ENCODE data around the gene CPTP.
A peak's percentile ranks its signal among the peaks of the same experiment; 100 is the strongest.

CPTP gene

GRCh38 chr1:1349256-1350012 lies 24.8 kb downstream of the CPTP start, which contains the start of gene DVL1:
Gene DVL1 (minus strand): TSS chr1:1349418. CDS start chr1:1349065, 353 bp downstream.
- peak in 1 of 2 donors; percentile 55 for DNase-seq (ENCODE audit: low read depth in 2 of 2)

DNA sequence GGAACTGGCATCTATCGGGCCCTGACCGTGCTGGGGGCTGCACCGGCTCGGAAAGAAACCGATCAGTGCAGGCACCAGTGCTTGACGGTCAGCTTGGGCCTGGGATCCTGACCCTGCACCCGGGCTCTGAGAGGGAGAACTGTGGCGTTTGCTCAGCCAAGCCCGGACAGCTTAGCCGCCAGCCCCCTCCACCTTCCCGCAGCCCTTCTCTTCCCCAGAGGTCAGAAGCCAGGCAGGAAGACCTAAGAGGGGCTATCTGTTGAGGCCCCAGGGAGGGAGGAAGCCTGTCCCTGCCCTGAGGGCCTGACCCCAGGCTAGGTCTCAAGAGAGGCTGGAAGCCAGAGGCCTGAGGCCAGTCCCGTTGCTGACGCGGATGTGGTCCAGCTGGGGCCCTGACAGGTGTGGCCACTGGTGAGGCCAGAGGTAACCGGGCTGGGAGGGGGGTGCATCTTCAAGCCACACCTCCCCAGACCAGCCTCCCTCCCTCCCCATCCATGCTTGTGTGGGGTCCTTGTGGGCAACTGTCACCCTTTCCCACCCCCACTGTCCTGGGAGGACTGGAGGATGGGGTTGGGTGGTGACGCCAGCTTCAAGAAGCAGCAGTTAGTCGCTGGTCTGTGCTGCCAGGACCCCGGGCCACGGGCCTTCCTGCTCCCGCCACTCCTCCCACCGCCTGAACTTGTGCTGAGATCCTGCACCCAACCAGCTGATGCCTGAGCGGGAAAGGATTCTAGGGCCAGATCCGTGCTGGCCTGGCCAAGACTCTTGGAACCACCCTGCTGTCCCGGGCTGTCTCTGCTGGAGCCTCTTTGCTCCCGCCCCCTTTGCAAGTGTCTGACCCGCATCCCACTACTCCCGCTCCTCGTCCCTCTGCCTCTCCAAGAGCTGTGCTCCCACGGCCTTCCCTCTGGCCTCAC lies 27.2 kb downstream of the CPTP start:
- no peak for DNase-seq (ENCODE audit: low read depth in 2 of 2)

DNA sequence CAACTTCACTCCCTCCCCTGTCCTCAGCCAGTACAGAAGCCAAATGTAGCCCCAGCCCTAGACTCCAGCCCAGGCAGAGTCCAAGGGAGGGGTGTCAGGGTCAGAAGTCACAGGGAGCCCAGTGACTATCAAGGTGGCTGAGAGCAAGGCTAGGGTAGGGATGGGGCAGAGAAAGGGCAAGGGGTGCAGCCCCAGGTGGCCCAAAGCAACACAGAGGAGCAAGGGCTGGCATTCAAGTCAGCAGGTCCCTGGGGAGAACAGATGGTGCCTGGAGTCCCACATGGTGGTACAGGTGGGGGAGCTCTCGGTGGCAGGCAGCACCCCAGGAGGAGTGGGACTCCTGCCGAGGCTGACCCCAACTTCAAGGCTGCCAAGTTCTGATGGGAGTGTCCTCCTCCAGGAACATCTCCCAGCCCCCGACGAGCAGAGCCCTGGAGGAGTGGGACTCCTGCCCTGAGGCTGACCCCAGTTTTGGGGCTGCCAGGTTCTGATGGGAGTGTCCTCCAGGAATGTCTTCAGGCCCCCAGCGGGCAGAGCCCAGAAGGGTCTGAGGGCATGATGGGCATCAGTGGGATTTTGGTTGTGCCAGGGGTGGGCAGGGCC lies 28.3 kb downstream of the CPTP start:
- DNase-seq (ENCODE audit: low read depth in 2 of 2), result no peak

- no peak for DNase-seq (ENCODE audit: low read depth in 2 of 2)
These were observed 29.0 kb downstream of the CPTP start for GRCh38 chr1:1353389-1354151.

- no peak for DNase-seq (ENCODE audit: low read depth in 2 of 2)
These were observed 30.0 kb downstream of the CPTP start for GRCh38 chr1:1354271-1355247.

- DNase-seq (ENCODE audit: low read depth in 2 of 2), result no peak
These were observed 30.8 kb downstream of the CPTP start for GRCh38 chr1:1355416-1355815.

DNA sequence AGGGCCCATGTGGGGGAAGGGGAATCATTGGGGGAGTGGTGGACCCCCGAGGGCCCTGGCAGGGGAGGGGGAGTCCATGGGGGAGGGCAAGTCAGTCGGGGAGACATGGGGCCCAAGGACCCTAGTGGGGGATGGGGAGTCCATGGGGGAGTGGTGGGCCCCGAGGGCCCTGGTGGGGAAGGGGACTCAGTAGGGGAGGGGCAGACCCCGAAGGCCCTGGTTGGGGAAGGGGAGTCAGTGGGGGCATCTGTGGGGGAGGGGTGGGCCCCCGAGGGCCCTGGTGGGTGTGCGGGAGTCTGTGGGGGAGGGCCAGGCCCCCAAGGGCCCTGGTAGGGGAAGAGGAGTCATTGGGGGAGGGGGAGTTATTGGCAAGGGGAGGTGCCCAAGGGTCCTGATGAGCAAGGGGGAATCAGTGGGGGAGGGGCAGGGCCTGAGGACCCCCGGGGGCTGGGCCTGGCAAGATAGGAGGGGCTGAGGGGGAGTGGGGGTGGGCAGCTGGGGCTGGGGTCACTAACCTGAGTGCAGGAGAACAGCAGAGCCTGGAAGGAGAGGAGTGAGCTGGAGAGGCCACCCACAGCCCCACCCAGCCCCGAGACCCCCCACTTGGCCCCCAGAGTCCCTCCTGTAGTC lies 31.7 kb downstream of the CPTP start:
- no peak for DNase-seq (ENCODE audit: low read depth in 2 of 2)

DNA sequence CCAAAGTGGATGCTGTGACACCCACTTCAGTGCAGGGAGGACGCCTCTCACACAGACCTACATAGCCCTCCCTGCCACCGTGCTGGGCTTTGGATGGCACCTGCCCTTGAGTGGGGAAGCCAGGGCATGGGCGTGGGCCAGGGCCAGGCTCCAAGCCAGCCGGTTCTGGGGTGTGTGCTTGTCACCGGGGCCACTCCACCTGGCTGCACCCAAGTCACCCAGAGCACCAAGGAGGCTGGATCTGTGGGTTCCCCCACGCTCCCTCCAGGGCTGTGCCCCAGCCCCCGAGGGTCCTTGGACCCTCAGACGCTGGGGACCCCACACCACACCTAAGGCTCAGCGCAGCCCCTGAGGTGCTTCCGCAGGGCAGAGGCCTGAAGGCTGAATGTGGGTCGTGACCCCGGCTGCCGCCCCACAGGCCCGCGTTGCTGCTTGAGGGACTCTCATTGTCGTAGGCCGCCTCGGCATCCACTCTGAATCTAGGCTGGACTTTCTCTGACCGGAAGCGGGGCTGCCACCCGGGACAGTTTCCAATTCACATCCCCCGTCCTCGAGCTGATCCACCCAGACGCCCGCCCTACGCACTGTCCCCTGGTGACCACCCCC lies 32.3 kb downstream of the CPTP start:
- no peak for DNase-seq (ENCODE audit: low read depth in 2 of 2)

DNA sequence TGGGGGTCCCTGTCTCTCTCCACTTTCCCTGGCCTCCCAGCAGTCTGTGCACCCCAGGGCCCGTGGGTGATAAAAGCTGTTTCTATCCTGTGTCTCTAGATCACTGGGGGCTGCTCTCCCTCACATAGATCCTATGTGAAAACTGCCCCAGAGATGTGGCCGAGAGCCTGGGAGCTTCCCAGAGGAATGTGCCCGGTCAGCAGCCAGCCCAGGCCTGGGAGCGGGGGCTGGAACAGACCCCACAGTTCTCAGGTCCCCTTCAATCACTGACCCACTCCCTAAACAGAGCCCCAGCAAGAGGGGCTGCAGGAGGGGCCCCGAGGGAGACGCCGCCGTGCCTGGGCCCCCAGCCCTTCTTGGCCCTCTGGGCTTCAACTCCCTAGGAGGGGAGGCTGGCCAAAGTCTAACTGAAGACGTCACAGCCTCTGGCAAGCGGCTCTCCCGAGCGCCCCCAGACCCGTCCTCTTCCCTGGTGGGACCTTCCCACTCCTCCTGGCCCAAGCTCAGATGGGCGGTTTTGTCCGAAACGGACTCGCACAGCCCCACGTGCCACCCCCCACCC lies 33.4 kb downstream of the CPTP start:
- no peak for DNase-seq (ENCODE audit: low read depth in 2 of 2)

DNA sequence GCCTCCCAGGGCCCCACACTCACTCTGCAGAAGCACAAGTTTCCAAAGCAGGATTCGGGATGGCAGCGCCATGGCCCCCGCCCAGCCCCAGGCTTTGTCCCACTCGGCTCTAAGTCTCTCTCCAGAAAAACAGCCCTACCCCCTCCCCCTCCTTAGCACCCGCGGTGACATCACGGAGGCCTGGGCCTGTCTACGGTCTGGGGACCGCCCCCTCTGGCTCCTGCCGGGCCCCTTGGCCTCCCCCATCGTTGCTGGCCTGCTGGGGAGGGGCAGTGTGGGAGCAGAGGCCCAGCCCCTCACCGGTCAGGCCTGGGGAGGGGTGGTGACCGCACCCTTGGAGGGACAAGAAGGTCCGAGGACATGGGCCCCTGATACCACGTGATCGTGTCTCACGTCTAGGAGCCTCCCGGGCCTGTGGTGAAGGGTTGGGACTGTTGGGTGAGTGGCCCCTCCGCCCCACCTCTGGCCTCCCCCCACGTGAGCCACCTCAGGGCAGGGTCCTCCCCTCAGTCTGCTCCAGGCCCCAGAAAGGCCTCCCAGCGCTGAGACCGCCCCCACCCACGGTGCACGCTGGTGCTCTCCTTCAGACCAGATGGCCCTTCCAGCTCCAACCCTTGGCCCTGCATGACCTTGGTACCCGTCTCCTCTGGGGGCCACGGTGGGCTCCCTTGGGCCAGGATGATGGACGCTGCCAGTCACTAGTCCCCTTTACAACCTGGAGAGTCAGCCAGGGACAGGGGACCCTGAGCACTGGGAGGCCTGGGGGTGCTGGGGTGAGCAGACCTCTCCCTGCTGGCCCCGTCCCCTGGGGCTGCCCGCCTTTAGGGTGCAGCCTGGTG lies 34.0 kb downstream of the CPTP start, which contains the start of gene MXRA8:
Gene MXRA8, minus strand, starts transcription at position 123 of the 839 bp plus-strand sequence. Its CDS starts 51 bp downstream, at position 72.
- DNase-seq (ENCODE audit: low read depth in 2 of 2), result no peak

DNA sequence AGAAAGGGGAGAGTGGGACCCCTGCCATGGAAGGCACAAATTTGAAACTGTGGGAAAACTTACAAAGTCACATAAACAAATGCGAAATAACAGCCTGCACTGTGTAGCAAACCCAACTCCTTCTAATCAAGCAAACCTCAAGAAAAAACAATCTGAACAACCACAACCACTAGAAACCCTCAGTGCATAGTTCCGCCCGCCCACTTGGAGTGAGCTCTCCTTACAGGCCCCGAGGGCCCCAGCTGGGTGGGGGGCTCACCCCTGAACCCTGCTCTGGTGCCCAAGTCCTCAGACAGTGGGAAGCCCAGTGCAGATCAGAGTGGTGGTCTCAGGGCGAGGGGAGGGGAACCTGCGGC lies 34.7 kb downstream of the CPTP start:
- no peak for DNase-seq (ENCODE audit: low read depth in 2 of 2)

- DNase-seq (ENCODE audit: low read depth in 2 of 2), result no peak
These were observed 35.3 kb downstream of the CPTP start for GRCh38 chr1:1359664-1360468.

DNA sequence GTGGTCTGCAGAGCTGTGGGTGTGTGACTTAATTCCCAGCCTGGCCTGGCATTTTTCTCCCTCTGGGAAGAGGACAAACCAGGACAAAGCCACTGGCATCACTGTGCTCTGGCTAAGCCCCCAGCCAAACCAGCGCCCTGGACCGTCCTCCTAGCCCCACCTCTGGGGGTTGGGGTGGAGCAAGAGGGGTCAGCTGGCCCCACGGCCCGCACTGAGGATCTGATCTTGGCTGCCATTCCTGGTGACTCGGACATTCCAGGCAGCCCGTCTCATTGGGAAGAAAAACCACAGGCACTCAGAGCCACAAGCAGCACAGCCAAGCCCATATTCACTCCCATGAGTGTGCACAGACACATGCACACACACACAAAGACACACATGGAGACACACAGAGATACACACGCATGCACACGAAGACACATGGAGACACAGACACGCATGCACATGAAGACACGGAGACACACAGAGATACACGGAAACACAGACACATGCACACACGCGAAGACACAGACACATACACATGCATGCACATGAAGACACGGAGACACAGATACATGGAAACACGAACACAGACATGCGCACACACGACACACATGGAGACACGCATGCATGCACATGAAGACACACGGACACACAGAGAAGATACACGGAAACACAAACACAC lies 36.0 kb downstream of the CPTP start:
- DNase-seq (ENCODE audit: low read depth in 2 of 2), result no peak

DNA sequence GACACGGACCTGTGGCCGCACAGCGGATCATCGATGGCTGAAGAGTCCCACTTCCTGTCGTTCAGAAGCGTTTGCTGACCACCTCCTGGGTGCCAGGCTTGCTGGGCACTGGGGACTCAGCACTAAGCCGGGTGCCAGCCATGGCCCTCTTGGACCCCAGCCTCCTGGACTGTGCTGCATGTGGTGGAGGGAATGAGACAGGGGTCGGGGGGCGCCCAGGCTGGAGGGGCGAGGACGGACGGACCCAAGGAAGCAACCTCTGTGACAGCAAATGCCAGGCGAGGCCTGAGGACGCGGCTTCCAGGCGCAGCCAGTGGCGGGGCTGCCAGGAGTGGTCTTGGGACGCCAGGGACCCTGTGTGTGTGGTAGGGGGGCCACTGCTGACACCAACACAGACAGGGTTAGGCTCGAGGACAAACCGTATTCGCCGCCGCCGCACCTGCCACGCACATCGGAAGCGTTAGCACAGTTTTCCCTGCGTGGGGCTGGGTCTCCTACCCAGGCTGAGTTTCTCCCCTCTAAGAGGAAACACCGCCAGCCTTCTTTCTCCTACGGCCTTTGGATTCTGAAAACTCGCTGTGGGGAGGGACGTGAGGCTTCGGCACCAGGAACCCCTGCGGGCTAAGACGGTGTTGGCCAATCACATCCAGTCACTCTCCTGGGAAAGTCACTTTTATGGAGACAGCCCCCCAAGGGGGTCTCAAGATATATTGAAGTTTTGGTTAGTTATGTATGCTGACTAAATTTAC lies 36.8 kb downstream of the CPTP start:
- no peak for DNase-seq (ENCODE audit: low read depth in 2 of 2)

GRCh38 chr1:1361982-1362423 lies 37.4 kb downstream of the CPTP start:
- DNase-seq (ENCODE audit: low read depth in 2 of 2), result no peak

GRCh38 chr1:1364266-1364665 lies 39.7 kb downstream of the CPTP start:
- DNase-seq (ENCODE audit: low read depth in 2 of 2), result no peak

Measured in stimulated activated CD4-positive, alpha-beta T cell treated with anti-CD3 and anti-CD28 coated beads, Interleukin-15, amount 100 ng/mL, for 48 hours (primary cell).